ENCODE data around the gene GPR108. TPM values are rescaled to one million over a fixed set of nuclear protein-coding genes. Genes with fewer than 3 reads are reported as not detected.

GPR108 gene
- polyA plus RNA-seq, 1 of the 3 experiments (the other 2 are of a cell fraction) = 54.2 TPM

DNA sequence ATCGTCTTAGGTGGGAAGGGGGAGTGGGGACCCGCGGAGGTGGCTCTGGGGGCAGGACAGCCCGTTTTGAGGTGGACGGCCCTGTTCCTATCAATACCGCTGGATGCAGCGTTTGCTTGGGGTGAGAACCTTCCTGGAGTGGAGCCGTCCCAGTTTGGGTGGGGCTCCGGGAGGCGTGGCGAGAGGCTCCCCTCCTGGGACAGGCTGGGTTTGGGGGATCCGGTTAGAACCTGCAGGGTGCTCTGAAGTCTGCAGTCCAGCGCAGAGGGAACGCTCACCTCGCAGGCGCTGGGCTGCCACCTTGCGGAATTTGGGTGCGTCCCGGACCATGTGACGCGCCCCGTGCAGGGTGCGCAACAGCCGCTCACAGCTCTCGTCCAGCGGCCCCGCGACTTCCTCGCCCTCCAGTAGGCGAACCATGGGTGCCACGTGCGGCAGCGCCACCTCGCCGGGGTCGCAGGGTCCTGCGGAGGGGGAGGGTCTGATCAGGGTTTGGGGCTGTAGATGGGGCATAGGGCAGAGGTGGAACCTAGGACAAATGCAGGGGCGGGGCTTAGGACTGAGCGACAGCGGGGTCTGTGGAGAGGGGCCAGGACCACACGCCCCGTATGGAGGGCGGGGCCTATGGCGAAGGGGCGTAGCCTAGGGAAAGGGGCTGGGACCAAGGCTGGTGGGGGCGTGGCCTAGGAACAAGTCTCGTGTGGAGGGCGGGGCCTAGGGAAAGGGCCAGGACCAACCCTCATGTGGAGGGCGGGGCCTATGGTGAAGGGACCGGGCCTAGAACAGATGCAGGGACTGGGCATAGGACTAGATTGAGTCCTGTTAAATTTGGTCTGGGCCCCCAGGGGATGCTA, 16.0 kb upstream of the GPR108 start:
- Histone ChIP-seq H3K4me1 (ENCODE audit: control insufficient read depth in 1 of 2, insufficient read depth in 2 of 2, low read depth in 1 of 2, low read length in 1 of 2) (no peaks in the 10 kb centered on the region; a peak in 1 of 4 replicates), H3K9ac (no peak overlapping the region), H2AFZ (ENCODE audit: low read depth) (no peak overlapping the region), H3K9me2 (no peaks in the 10 kb centered on the region), H3K27me3 (ENCODE audit: insufficient read depth) (no peaks in the 10 kb centered on the region), H3K4me2 (no peak overlapping the region), H3K27ac (ENCODE audit: low read depth in 2 of 2, low read length in 1 of 2) (no peak overlapping the region), H3K9me3 (no peaks in the 10 kb centered on the region), H3K79me2 (ENCODE audit: insufficient read depth) (no peaks in the 10 kb centered on the region), H3K36me3 (replicated peaks in 1 of 2; ENCODE audit: control insufficient read depth in 1 of 2, insufficient read depth in 2 of 2, low read length in 1 of 2) (peaks cover 14 to 18% of the 10 kb centered on the region in 2 experiments), H4K20me1 (ENCODE audit: insufficient read depth) (no peaks in the 10 kb centered on the region), H3K4me3 (ENCODE audit: low read depth in 2 of 2, low read length in 1 of 2) (0 out of 4 replicates have a peak overlapping the region, but pooled peaks of 1 of the 2 experiments have one; percentile 3), H3F3A (replicated peaks; ENCODE audit: insufficient read depth) (no peaks in the 10 kb centered on the region)
- TF ChIP-seq POLR2AphosphoS5 (IDR thresholded peaks at IDR 0.05; ENCODE audit: low read depth, low read length) (no peak), MAX (IDR thresholded peaks at IDR 0.05; ENCODE audit: low read depth) (0 out of 2 replicates have a peak, but pooled peaks have one; percentile 46), RCOR1 (IDR thresholded peaks at IDR 0.05; ENCODE audit: low read length) (no peak), SMC3 (IDR thresholded peaks at IDR 0.05; ENCODE audit: low read depth, low read length) (0 out of 2 replicates have a peak, but pooled peaks have one; percentile 6)
- TF ChIP-seq, protein P1, sequence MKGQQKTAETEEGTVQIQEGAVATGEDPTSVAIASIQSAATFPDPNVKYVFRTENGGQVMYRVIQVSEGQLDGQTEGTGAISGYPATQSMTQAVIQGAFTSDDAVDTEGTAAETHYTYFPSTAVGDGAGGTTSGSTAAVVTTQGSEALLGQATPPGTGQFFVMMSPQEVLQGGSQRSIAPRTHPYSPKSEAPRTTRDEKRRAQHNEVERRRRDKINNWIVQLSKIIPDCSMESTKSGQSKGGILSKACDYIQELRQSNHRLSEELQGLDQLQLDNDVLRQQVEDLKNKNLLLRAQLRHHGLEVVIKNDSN (IDR thresholded peaks at IDR 0.05; ENCODE audit: borderline replicate concordance, low read depth) = peak; percentile 69; the same call in 1 of the 2 replicates
- TF ChIP-seq, protein P2, sequence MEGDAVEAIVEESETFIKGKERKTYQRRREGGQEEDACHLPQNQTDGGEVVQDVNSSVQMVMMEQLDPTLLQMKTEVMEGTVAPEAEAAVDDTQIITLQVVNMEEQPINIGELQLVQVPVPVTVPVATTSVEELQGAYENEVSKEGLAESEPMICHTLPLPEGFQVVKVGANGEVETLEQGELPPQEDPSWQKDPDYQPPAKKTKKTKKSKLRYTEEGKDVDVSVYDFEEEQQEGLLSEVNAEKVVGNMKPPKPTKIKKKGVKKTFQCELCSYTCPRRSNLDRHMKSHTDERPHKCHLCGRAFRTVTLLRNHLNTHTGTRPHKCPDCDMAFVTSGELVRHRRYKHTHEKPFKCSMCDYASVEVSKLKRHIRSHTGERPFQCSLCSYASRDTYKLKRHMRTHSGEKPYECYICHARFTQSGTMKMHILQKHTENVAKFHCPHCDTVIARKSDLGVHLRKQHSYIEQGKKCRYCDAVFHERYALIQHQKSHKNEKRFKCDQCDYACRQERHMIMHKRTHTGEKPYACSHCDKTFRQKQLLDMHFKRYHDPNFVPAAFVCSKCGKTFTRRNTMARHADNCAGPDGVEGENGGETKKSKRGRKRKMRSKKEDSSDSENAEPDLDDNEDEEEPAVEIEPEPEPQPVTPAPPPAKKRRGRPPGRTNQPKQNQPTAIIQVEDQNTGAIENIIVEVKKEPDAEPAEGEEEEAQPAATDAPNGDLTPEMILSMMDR (IDR thresholded peaks at IDR 0.05) = peak; percentile 14; the same call in 1 of the 2 replicates
- CTCF ChIA-PET = interaction anchor here (0.7 to 1.7 kb wide), 2 partner anchors 15 to 110 kb away, joined by 3 to 4 read pairs; no protein-coding TSS in a partner anchor
- 28% methylated on average over 35 of the region's 50 CpGs for WGBS (ENCODE audit: low lambda C conversion rate)
- peak; percentile 92 for DNase-seq
- POLR2A ChIA-PET = no interaction called here

- no peak overlapping the region for H2AFZ ChIP-seq (ENCODE audit: low read depth)
- H3F3A ChIP-seq (replicated peaks; ENCODE audit: insufficient read depth) = no peaks in the 10 kb centered on the region
- POLR2A ChIA-PET = no interaction called here
- H3K79me2 ChIP-seq (ENCODE audit: insufficient read depth) = peaks cover 4% of the 10 kb centered on the region; the same call in 1 of the 2 replicates
- H3K36me3 ChIP-seq (replicated peaks in 1 of 2; ENCODE audit: control insufficient read depth in 1 of 2, insufficient read depth in 2 of 2, low read length in 1 of 2) = peaks cover 21 to 27% of the 10 kb centered on the region in 2 experiments
- no peak overlapping the region for H3K4me3 ChIP-seq (ENCODE audit: low read depth in 2 of 2, low read length in 1 of 2)
- 88% methylated on average over 31 of the region's 50 CpGs for WGBS (ENCODE audit: low lambda C conversion rate)
- TF ChIP-seq RXRA (IDR thresholded peaks at IDR 0.05; ENCODE audit: borderline replicate concordance, low read depth) = no peak
- TF ChIP-seq, protein P1 (IDR thresholded peaks at IDR 0.05; ENCODE audit: borderline replicate concordance, low read depth) = no peak
- no peak for TF ChIP-seq FOXM1 (IDR thresholded peaks at IDR 0.05; ENCODE audit: low read depth)
- TF ChIP-seq RCOR1 (IDR thresholded peaks at IDR 0.05; ENCODE audit: low read length) = no peak
- H3K27ac ChIP-seq (ENCODE audit: low read depth in 2 of 2, low read length in 1 of 2) = no peak overlapping the region
- no peak for DNase-seq
- CTCF ChIA-PET = no interaction called here
- H3K4me1 ChIP-seq (ENCODE audit: control insufficient read depth in 1 of 2, insufficient read depth in 2 of 2, low read depth in 1 of 2, low read length in 1 of 2) = no peaks in the 10 kb centered on the region; a peak in 1 of 4 replicates
- no peaks in the 10 kb centered on the region for H3K9me2 ChIP-seq
- no peaks in the 10 kb centered on the region for H4K20me1 ChIP-seq (ENCODE audit: insufficient read depth)
- H3K4me2 ChIP-seq = no peak overlapping the region
- H3K9ac ChIP-seq = no peak overlapping the region
- H3K9me3 ChIP-seq = no peaks in the 10 kb centered on the region
- H3K27me3 ChIP-seq (ENCODE audit: insufficient read depth) = no peaks in the 10 kb centered on the region
These were observed 15.1 kb upstream of the GPR108 start for GRCh38 chr19:6752256-6753177.

All from SK-N-SH (cell line).